Upper lobe of right lung (tissue), 1 donor: Measurements from ENCODE around the gene SPATA7. TPM values are rescaled to one million over a fixed set of nuclear protein-coding genes. Genes with fewer than 3 reads are reported as not detected.

Experiments used
- ATAC-seq: fragments of 200-7000 bp; cut with Tn5 transposase; one replicate; pipeline ENCODE4 v1.9.1; 2020; ENCODE audit warnings: mild to moderate bottlenecking, moderate library complexity
- DNase-seq: peaks from one replicate; pipeline ENCODE4 v3.0.0-alpha.2; 2020
- H3K27ac ChIP-seq: fragments of 200-600 bp; one replicate; pipeline ENCODE4 v1.8.0; 2022
- H3K27me3 ChIP-seq: fragments of 200-600 bp; one replicate; pipeline ENCODE4 v1.8.0; 2022; ENCODE audit warnings: mild to moderate bottlenecking
- H3K36me3 ChIP-seq: fragments of 200-600 bp; one replicate; pipeline ENCODE4 v1.8.0; 2022
- H3K4me1 ChIP-seq: fragments of 200-600 bp; one replicate; pipeline ENCODE4 v1.8.0; 2022
- H3K4me3 ChIP-seq: fragments of 200-600 bp; one replicate; pipeline ENCODE4 v1.8.0; 2022; ENCODE audit warnings: mild to moderate bottlenecking
- H3K9me3 ChIP-seq: fragments of 200-600 bp; one replicate; pipeline ENCODE4 v1.8.0; 2022
- intact Hi-C: fragments of 100-400 bp; cut with DNase I; formaldehyde crosslinking; loops from one replicate; pipeline ENCODE4 v1.11.0; 2022
- total RNA-seq: library from RNA; stranded (reverse); fragmentation: NEBNext Ultra II Directional; extraction: Animal tissue kit (Norgen Biotek cat#: 25700); gene quantifications from one replicate; pipeline ENCODE4 v1.2.1, GENCODE V29; 2021
- TF ChIP-seq, protein P1 (sequence below): fragments of 200-600 bp; IDR thresholded peaks from one replicate; pipeline ENCODE4 v1.8.0; 2022; ENCODE audit warnings: antibody characterized with exemption
- donor health status: DM: no; HTN: yes; CAD: no; lungs with severe emphysema.

The SPATA7 gene
- total RNA-seq, 1 donor from 2014 or later = 12.3 TPM

GRCh38 chr14:88437658-88438057, 52.2 kb downstream of the SPATA7 start:
- Histone ChIP-seq H3K4me3 (no peak overlapping the region), H3K36me3 (peaks cover 5% of the 10 kb centered on the region), H3K27ac (no peak overlapping the region), H3K9me3 (no peaks in the 10 kb centered on the region), H3K27me3 (no peaks in the 10 kb centered on the region), H3K4me1 (no peaks in the 10 kb centered on the region)
- TF ChIP-seq, protein P1, sequence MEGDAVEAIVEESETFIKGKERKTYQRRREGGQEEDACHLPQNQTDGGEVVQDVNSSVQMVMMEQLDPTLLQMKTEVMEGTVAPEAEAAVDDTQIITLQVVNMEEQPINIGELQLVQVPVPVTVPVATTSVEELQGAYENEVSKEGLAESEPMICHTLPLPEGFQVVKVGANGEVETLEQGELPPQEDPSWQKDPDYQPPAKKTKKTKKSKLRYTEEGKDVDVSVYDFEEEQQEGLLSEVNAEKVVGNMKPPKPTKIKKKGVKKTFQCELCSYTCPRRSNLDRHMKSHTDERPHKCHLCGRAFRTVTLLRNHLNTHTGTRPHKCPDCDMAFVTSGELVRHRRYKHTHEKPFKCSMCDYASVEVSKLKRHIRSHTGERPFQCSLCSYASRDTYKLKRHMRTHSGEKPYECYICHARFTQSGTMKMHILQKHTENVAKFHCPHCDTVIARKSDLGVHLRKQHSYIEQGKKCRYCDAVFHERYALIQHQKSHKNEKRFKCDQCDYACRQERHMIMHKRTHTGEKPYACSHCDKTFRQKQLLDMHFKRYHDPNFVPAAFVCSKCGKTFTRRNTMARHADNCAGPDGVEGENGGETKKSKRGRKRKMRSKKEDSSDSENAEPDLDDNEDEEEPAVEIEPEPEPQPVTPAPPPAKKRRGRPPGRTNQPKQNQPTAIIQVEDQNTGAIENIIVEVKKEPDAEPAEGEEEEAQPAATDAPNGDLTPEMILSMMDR = peak; percentile 11
- DNase-seq (no peak), ATAC-seq (no peak)
- intact Hi-C loops = no loop called here

- Histone ChIP-seq H3K4me1 (no peaks in the 10 kb centered on the region), H3K27me3 (no peaks in the 10 kb centered on the region), H3K9me3 (no peaks in the 10 kb centered on the region), H3K27ac (no peak overlapping the region), H3K4me3 (no peak overlapping the region), H3K36me3 (peaks cover 5% of the 10 kb centered on the region)
- intact Hi-C loops = no loop called here
- DNase-seq (no peak), ATAC-seq (no peak)
- TF ChIP-seq, protein P1 = no peak
These were observed 53.6 kb downstream of the SPATA7 start for GRCh38 chr14:88439088-88439487.

DNA sequence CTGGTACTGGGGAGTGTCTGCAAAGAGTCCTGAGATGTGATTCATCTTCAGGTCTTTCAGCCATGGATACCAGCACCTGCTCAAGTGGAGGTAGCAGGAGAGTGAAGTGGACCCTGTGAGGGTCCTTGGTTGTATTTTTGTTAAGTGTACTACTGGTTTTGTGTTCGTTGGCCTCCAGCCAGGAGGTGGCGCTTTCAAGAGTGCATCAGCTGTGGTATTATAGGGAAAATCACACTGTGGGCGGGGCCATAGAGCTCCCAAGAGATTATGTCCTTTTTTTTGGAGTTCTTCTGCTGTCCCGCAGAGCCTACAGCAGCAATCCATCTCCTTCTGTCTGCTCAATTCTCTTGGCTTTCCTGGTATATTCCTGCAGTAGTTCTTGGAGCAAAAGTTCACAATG, 66.8 kb downstream of the SPATA7 start:
- intact Hi-C loops = no loop called here
- Histone ChIP-seq H3K4me1 (no peaks in the 10 kb centered on the region), H3K9me3 (no peaks in the 10 kb centered on the region), H3K36me3 (no peaks in the 10 kb centered on the region), H3K4me3 (no peak overlapping the region), H3K27ac (no peak overlapping the region), H3K27me3 (no peaks in the 10 kb centered on the region)
- ATAC-seq (no peak), DNase-seq (no peak)
- TF ChIP-seq, protein P1 = no peak

- ATAC-seq (no peak), DNase-seq (no peak)
- Histone ChIP-seq H3K4me1 (no peaks in the 10 kb centered on the region), H3K27me3 (no peaks in the 10 kb centered on the region), H3K36me3 (no peaks in the 10 kb centered on the region), H3K4me3 (no peak overlapping the region), H3K9me3 (no peaks in the 10 kb centered on the region), H3K27ac (no peak overlapping the region)
- intact Hi-C loops = no loop called here
- TF ChIP-seq, protein P1 = no peak
These were observed 69.4 kb downstream of the SPATA7 start for GRCh38 chr14:88454886-88455285.

GRCh38 chr14:88463318-88463717, 77.9 kb downstream of the SPATA7 start:
- intact Hi-C loops = no loop called here
- peaks cover 24% of the 10 kb centered on the region for H3K36me3 ChIP-seq

More at GRCh38 chr14:88463318-88463717, 77.9 kb downstream of the SPATA7 start:
- Histone ChIP-seq H3K9me3 (no peaks in the 10 kb centered on the region), H3K4me1 (no peaks in the 10 kb centered on the region), H3K27ac (no peak overlapping the region), H3K4me3 (no peak overlapping the region), H3K27me3 (no peaks in the 10 kb centered on the region)
- TF ChIP-seq, protein P1 = peak; percentile 37
- DNase-seq (no peak), ATAC-seq (peak; percentile 79)
